Subcutaneous adipose tissue (tissue), 4 donors: Measurements from ENCODE around the gene U2AF2. TPM values are rescaled to one million over a fixed set of nuclear protein-coding genes. Genes with fewer than 3 reads are reported as not detected.

ENCODE experiments used
- CTCF ChIP-seq: fragments of 450-650 bp; IDR thresholded peaks from one replicate; pipeline ENCODE4 v1.5.1; 2016; ENCODE audit warnings: low read depth, mild to moderate bottlenecking, control low read depth, antibody characterized with exemption, moderate library complexity
- total RNA-seq, 4 donors: library from RNA; depleted of rRNA; stranded (reverse); fragments of >200 nt; gene quantifications; one replicate each; pipeline ENCODE4 v1.1.0, GENCODE V29; 2016

Gene U2AF2
- total RNA-seq, 4 donors from 2014 or later = 51.8 to 96.8 (median 72.5) TPM

DNA sequence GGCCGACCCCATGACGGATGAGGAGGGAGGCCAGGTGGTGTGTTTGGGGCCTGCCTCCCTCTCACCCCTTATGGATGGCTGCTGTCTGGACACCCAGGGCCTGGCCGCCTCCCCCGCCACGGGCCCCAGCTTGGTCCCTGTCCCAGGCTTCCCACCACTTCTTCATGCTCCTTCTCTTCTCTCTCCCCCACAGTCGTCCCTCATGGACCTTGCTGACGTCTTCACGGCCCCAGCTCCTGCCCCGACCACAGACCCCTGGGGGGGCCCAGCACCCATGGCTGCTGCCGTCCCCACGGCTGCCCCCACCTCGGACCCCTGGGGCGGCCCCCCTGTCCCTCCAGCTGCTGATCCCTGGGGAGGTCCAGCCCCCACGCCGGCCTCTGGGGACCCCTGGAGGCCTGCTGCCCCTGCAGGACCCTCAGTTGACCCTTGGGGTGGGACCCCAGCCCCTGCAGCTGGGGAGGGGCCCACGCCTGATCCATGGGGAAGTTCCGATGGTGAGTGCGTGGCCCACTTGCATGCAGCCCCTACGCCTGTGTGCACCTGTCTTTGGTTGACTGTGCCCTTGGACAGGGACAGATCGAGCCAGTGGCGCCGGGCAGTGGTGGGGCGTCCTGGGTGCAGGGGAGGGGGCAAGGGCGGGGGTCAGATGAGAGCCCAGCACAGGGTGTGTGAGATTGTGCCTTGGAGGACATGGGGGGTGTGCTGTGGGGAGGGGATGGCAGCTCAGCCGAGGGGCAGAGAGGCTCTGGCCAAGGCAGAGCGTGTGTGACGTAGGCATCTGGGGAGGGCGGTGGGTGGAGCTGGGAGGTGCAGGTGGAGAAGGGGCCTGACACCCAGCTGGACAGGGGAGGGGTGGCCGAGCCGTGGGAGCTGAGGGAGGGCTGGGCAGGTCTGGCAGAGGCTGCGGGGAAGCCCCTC lies 37.0 kb downstream of the U2AF2 start:
- no peak for TF ChIP-seq CTCF

GRCh38 chr19:55692681-55693081 lies 37.8 kb downstream of the U2AF2 start:
- no peak for TF ChIP-seq CTCF

GRCh38 chr19:55693336-55693974 lies 38.6 kb downstream of the U2AF2 start:
- TF ChIP-seq CTCF = no peak

DNA sequence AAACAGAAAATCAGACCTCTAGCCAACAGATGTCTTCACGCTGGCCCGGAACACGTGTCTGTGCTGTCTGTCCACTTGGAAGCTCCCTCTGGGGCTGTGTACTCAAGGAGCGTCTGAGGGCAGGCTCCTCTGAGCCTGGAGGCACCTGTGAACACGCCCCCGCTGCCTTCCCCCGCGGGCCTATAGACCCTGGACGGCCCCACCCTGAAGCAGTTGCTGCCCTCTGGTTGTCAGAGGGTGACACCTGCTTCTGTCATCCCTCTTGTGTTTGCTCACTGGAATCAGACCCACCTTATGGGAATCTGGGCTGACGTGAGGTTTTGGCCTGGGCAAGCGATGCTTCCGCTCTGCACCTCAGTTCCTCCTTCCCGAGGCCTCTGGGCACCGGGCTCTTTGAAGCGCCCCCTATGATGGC lies 39.4 kb downstream of the U2AF2 start:
- TF ChIP-seq CTCF = no peak

GRCh38 chr19:55694656-55695491 lies 40.0 kb downstream of the U2AF2 start:
- no peak for TF ChIP-seq CTCF

- TF ChIP-seq CTCF = no peak
These were observed 40.9 kb downstream of the U2AF2 start for GRCh38 chr19:55695511-55696290.
